T-helper 22 cell (primary cell): ENCODE results near the gene GSAP.

ENCODE experiments used
- DNase-seq: peaks from one replicate; pipeline ENCODE4 v3.0.0-alpha.2; 2020; ENCODE audit warnings: low read depth

The GSAP gene

DNA sequence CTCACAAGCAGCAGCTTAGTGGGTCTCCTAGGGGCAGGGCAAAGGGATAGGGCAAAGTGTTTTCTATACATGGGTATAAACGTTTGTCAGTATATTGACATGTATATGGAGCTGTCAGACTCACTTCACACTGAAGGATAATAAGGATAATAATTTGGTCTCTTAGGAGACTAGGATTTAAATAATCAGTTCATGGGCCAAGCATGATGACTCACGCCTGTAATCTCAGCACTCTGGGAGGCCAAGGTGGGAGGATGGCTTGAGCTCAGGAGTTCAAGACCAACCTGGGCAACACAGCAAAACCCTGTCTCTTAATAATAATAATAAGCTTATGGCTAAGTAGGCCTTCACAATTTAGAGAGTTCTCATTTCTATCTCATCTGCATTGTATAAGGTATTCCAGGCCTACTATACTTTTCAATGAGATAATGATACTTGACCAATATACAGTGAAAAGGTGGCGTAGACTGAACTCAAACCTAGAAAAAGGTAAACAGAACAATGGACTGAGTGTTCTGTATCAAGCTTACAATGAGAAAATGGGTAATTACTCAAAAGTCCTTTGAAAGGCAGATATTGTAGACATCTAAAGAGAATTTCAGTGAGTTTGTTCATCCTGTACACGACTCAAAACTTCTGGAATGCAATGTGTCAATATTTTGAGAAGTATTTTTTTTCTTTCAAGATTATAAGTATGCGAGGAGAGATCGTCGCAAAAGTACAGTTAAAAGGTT is 7.0 kb downstream of the GSAP start:
- no peak for DNase-seq

GRCh38 chr7:77407906-77408305 is 8.2 kb downstream of the GSAP start:
- DNase-seq = no peak

DNA sequence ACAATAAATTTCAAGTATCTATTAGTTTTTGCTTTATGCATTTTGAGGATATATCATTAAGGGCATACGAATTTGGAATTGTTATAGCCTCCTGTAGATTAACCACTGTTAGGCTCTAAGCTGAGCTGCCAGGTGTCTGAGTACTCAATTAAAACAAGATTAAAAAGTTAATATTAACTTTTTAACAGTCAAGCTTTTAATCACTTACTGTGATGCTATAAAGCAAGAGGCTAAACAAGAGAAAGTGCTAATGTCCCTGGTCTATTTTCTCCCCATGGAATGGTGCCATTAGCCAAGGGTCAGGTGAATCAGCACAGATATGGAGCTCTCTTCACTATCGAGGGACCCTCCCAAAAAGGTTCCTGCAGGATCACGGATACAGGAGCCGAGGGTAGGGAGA is 9.7 kb downstream of the GSAP start:
- no peak for DNase-seq

GRCh38 chr7:77404641-77405040 is 11.5 kb downstream of the GSAP start:
- DNase-seq = no peak

DNA sequence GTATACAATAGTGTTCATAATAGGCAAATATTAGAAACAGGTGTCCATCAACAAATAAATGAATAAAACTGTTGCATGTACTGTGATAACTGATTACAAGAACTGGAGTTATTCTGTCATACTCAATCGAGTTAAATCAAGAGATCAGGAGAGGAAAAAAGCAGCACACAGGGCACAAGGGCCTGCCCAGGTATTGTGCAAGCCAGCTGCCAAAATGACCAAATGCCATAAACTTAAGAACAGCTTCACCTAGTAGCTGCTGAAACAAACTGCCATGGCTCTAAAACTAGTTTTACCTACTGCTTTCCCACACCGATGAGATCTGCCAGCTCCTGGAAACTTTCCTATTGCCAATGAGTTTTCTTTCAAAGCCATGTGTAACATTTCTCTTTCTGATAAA is 12.2 kb downstream of the GSAP start:
- DNase-seq = no peak

- DNase-seq = no peak
Measured at GRCh38 chr7:77402818-77403217, 13.3 kb downstream of the GSAP start.

DNA sequence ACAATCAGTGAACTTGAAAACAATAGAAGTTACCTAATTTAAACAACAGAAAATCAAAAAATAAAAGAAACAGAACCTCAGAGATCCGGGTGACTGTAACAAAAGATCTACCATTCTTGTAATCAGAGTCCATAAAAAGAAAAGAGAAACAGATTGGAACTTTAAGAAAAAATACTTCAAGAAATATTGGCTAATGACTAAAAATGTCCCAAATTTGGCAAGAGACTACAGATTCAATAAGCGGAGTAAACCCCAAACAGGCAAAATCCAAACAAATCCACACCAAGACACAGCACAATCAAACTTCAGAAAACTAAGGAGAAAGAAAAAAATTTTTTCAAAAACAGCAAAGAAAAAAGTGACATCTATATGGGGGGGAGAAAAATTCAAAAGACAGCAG is 15.1 kb downstream of the GSAP start:
- no peak for DNase-seq

- DNase-seq = no peak
Measured at GRCh38 chr7:77399816-77400215, 16.3 kb downstream of the GSAP start.

- no peak for DNase-seq
Measured at GRCh38 chr7:77396894-77397547, 19.1 kb downstream of the GSAP start.

- no peak for DNase-seq
Measured at GRCh38 chr7:77395626-77396025, 20.5 kb downstream of the GSAP start.

GRCh38 chr7:77393954-77394353 is 22.2 kb downstream of the GSAP start:
- no peak for DNase-seq

DNA sequence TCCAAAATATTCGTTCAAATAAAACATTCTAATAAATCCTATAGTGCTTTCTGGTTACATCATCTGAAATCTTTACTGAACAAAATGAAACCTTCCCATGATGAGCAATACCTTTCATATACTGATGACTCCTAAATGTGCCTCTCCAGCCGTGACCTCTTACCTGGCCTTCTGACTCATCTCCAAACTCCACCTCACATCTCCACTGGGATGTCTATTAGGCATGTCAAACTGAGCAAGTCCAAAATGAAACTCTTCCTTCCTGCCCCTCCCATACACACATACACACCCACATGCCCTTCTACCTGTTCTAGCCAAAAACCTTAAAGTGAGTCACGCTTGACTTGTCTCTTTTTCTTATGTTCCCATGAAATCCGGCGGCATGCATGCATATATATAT is 22.9 kb downstream of the GSAP start:
- no peak for DNase-seq

GRCh38 chr7:77391230-77391629 is 24.9 kb downstream of the GSAP start:
- DNase-seq = no peak

DNA sequence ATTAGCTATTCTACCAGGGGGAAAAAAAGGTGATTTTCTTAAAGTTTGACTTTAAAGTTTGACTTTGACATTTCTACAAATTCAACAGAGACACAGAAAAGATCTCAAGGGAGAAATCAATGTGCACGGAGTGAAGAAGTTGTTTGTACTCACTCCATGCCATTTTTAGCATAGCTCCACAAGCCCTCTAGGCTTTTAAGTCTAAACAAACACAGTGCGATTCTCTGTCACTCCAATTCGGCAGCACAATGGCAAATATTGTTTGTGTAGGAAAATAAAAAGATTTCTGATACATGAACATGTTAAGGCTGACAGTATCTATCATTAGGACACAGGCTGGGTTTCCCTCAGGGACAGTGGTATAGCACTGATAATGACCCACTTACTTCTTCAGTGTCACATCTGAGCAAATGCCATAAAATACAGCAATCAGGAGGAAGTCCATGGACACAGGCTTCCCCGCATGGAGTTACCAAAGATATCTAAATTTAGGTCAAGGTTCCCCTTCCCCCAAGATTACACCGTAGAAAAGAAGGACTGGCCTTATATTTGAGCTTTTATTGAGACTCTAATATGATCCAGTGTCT is 28.0 kb downstream of the GSAP start:
- no peak for DNase-seq

DNA sequence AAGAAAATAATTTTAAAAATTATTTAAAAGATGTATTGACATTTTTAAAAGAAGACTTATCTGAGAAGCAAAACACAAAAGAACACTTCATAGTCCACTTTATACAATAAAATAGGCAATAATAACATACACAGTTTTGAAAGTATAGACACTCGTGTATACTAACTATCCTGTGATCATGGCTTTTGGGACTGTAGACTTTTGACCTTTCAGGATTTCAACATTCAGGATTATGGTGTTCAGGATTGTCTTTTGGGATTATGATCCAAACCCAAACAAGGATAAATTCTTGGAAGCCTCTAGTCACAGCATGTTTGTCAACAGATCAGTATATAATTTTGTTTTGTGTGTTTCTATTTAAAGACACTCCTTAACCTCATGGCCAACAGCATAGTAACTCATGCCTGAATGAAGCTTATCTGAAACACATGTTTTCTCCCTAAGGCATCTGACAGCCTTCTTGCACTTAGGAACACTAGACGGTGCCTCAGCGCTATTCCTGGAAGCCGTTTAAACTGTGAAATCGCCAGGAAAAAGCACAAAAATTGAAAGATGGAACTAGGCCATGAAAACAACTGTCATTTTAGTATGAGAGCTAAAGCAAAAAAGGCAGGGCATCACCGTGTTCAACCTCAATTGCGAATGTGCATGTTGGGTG is 29.9 kb downstream of the GSAP start:
- no peak for DNase-seq

- no peak for DNase-seq
Measured at GRCh38 chr7:77383333-77383740, 32.8 kb downstream of the GSAP start.

DNA sequence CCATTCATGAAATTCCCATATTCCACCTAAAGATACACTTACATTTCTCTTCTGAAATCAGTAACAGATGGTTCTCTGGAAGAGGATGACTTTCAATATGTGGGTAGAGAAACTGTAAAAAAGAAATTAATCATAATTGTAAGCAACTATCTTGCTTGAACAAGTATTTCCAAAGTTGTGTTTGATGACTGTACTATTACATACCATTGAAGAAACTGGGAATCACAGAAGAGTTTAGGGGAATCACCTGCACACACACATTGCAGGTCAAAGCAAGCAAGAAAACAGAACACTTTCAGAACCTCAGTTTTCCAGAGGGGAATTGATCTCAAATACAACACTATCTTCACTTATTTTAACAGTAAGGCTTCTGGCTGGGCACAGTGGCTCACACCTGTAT is 33.6 kb downstream of the GSAP start:
- DNase-seq = no peak

- no peak for DNase-seq
Measured at GRCh38 chr7:77378584-77378983, 37.6 kb downstream of the GSAP start.

DNA sequence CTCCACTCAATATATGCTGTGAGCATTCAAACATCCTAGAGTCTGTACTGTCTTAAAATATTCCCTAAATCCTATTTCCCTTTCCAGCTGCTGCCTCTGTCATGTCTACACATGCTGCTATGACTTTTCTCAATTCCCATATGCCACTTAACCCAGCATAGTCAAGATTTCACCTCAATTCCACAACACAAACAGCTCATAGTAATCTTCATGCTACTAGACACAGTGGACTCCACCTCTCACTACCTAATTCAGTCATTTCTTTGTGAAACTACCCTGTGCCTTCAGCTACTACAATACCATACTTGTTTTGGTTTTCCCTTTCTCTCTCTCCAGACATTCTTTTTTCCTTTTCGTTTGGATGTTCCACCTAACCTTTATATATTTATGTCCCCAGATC is 45.5 kb downstream of the GSAP start:
- DNase-seq = no peak

DNA sequence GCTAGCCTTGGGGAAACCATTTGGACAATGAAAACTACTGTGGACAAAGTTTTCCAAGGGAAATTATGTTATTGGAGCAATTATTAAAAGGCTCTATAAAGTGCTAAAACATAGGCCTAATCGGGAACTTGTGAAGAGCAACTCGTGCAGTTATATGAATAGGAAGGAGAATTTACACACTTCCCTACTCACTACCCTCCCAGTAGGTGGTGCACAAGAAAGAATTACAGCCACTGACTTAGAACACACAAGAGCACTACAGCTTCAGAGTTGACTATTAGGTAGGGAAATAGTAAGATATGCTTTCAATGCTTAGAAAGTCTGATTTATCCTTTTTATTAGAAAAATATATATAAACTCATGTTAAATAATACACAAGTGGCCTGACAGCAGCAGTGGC is 47.2 kb downstream of the GSAP start:
- no peak for DNase-seq

- DNase-seq = no peak
Measured at GRCh38 chr7:77367976-77368375, 48.2 kb downstream of the GSAP start.

DNA sequence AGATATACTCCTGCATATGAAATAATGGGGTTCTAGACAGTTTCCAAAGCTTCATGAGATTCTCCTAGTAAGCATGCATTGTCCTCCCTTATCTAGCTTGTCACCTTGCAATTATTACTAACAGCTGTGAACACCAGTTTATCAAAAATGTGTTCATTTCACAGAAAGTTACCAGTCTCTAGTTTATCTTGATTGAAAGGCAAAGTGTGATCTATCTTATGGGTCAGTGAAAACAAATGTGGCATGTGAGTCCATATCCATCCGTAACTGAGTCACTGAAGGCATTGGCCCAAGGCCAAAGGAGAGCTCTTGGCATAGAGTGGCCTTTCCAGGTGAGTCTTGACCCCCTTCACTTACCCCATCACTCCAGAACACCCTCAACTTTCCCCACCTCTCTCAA is 53.2 kb downstream of the GSAP start:
- no peak for DNase-seq

- no peak for DNase-seq
Measured at GRCh38 chr7:77360969-77361368, 55.2 kb downstream of the GSAP start.
